Panc1 (cell line): Measurements from ENCODE around the gene CYSRT1.

Experiments
- POLR2AphosphoS5 ChIP-seq: IDR thresholded peaks from 2 replicates; pipeline ENCODE4 v1.6.1; 2012; ENCODE audit warnings: mild to moderate bottlenecking, low read depth, low read length, moderate library complexity
- TF ChIP-seq, protein P1 (sequence below), 2 experiments: IDR thresholded peaks; 2 replicates each; pipeline ENCODE4 v1.6.1; 2011 to 2012; ENCODE audit warnings: low read depth in 2 of 2, control low read depth in 1 of 2, low read length in 1 of 2, mild to moderate bottlenecking in 1 of 2, moderate library complexity in 1 of 2; ENCODE audit not compliant: insufficient read depth in 1 of 2

DNA sequence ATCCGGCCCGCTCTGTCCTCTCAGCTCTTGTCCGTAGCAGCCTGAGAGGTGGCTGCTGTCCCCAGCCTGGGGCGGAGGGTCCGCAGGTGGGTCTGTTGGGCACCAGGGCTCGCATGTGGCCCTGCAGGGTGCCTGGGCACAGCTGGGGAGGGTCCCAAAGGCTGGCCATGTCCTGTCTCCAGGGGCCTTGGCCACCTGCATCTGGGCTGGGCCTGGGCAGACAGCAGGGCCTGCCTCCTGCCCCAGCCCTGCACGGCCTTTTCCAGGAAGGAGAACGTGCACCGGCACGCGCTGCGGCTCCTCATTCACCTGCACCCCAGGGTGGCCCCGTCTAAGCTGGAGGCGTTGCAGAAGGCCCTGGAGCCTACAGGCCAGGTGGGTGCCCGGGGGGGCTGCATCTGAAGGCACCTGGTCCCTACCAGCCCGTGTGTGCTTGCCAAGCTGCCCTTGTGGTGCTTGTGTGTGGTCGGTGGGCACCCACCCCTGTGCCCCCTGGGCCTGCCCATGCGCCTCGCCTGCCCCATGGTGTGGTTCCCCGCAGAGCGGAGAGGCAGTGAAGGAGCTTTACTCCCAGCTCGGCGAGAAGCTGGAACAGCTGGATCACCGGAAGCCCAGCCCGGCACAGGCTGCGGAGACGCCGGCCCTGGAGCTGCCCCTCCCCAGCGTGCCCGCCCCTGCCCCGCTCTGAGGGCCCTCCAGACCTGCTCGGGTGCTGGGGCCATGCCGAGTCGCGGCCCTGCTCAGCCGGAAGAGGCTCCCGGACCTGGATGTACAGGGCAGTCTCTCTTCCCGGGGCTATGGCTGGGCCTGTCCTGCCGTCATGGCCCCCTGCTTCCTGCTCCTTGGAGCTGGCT is 47.5 kb downstream of the CYSRT1 start:
- no peak for TF ChIP-seq POLR2AphosphoS5
- TF ChIP-seq, protein P1, sequence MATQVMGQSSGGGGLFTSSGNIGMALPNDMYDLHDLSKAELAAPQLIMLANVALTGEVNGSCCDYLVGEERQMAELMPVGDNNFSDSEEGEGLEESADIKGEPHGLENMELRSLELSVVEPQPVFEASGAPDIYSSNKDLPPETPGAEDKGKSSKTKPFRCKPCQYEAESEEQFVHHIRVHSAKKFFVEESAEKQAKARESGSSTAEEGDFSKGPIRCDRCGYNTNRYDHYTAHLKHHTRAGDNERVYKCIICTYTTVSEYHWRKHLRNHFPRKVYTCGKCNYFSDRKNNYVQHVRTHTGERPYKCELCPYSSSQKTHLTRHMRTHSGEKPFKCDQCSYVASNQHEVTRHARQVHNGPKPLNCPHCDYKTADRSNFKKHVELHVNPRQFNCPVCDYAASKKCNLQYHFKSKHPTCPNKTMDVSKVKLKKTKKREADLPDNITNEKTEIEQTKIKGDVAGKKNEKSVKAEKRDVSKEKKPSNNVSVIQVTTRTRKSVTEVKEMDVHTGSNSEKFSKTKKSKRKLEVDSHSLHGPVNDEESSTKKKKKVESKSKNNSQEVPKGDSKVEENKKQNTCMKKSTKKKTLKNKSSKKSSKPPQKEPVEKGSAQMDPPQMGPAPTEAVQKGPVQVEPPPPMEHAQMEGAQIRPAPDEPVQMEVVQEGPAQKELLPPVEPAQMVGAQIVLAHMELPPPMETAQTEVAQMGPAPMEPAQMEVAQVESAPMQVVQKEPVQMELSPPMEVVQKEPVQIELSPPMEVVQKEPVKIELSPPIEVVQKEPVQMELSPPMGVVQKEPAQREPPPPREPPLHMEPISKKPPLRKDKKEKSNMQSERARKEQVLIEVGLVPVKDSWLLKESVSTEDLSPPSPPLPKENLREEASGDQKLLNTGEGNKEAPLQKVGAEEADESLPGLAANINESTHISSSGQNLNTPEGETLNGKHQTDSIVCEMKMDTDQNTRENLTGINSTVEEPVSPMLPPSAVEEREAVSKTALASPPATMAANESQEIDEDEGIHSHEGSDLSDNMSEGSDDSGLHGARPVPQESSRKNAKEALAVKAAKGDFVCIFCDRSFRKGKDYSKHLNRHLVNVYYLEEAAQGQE (IDR thresholded peaks at IDR 0.05; ENCODE audit: insufficient read depth in 1 of 2, low read depth in 2 of 2, low read length in 1 of 2): no peak
